ENCODE data around the gene CACNA1E.

- TF ChIP-seq CTCF (IDR thresholded peaks at IDR 0.05) = no peak
- TF ChIP-seq EZH2 (IDR thresholded peaks at IDR 0.05; ENCODE audit: borderline replicate concordance, insufficient read depth, low read depth, low read length, poor library complexity, severe bottlenecking) = no peak
These were observed 326.8 kb downstream of the CACNA1E start for GRCh38 chr1:181809991-181810545.
